ENCODE results near the gene HCFC1.

HCFC1 gene

GRCh38 chrX:153974726-153975286, 3.2 kb upstream of the HCFC1 start:
- no peak for DNase-seq

GRCh38 chrX:153974003-153974725, 2.5 kb upstream of the HCFC1 start:
- peak in 1 of 56 donors; percentile 6 for DNase-seq

GRCh38 chrX:153973127-153974002, 1.7 kb upstream of the HCFC1 start:
- DNase-seq = no peak

- DNase-seq = peak in 54 of 56 donors; percentile 25 to 92 (median 74)
These were observed 929 bp upstream of the HCFC1 start, which contains the start of gene TMEM187 for GRCh38 chrX:153972368-153973126. TSS of gene TMEM187 (plus strand) at chrX:153972754. CDS start at chrX:153982063, 9,309 bp downstream.

DNA sequence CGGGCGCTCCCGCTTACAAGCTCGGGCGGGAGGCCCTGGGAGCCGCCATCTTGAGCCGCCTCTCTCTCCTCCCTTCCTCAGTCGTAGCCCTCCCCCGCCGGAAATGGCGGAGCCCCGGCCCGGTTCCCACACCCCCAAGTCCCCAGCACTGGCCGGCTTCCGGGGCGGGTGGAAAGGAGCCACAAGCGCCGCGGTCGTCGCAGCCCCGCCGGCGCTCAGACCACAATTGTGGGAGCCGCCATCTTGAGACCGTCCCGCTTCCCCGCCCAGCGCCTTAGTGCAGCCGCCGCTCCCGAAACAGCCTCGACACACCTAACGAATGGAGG, 531 bp downstream of the HCFC1 start:
- peak in 55 of 56 donors; percentile 8 to 93 (median 81) for DNase-seq

DNA sequence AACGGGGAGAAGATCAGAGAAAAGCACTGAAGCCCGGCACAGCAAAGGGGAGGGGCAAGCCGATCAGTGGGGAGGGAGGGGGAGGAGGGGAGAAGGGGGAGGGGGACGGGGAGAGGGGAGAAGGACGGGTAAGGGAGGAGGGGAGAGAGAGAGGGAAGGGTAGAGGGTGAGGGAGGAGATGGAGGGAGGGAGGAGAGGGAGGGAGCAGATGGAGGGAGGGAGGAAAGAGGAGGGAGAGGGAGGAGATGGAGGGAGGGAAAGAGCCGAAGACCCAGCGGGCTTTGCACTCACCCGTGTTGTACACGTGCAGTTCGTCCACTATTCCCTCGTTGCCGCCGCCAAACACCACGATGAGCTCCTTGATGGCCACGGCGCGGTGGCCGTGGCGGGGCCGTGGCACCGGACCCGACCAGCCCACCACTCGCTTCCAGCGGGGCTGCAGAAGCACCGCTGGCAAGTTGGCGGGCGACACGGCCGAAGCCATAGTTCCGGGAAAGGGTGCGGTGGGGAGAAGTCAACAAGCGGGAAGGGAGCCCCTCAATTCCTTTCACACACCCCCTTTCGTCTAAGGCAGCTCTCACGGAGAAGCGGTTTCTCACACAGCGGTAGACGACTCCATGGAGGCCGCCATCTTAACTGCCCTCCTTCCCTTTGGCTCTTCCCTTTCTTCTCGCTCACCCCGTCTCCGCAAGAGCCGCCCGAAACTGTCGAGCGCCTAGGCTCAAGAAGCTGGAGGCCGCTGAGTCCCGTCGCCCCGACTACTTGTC, 1.1 kb downstream of the HCFC1 start:
- peak in 39 of 56 donors; percentile 14 to 86 (median 62) for DNase-seq

GRCh38 chrX:153969904-153970356, 1.7 kb downstream of the HCFC1 start:
- DNase-seq = peak in 38 of 56 donors; percentile 14 to 77 (median 54)

- DNase-seq = peak in 4 of 56 donors; percentile 30 to 50 (median 37)
These were observed 2.3 kb downstream of the HCFC1 start for GRCh38 chrX:153969125-153969903.

- DNase-seq = peak in 19 of 56 donors; percentile 9 to 44 (median 25)
These were observed 2.9 kb downstream of the HCFC1 start for GRCh38 chrX:153968754-153969124.

GRCh38 chrX:153968255-153968654, 3.4 kb downstream of the HCFC1 start:
- no peak for DNase-seq

DNA sequence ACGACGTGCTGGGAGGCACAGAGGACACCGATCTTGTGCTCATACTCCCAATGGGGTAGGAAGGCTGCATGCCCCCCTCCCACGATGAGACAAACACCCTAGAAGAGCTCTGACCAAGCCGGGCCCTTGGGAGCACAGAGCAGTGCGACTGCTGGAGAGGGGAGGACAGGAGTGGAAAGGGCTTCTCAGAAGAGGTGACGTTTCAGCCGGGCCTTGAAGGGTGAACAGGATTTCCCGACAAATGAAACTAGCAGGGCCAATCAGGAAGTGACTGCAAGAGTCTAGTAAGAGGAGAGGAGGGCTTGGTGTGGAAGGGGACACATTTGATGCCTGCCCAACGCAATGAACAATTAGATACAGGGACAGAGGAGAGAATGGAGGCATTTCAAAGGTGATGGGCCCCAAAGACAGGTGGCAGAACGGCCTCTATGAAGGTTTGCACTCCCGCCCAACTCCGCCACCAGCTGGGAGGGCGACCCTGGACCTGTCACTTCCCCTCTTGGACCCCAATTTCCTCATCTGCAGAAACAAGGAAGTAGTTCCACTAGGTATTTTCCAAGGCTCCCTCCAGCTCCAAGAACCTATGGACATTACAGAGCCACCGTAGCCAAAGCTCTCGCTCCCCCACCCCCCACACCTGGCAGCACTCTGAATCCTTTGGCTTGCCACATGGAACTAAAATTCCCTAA, 3.9 kb downstream of the HCFC1 start:
- DNase-seq = no peak

- DNase-seq = peak in 14 of 56 donors; percentile 8 to 55 (median 31)
These were observed 4.6 kb downstream of the HCFC1 start for GRCh38 chrX:153966841-153967535.

DNA sequence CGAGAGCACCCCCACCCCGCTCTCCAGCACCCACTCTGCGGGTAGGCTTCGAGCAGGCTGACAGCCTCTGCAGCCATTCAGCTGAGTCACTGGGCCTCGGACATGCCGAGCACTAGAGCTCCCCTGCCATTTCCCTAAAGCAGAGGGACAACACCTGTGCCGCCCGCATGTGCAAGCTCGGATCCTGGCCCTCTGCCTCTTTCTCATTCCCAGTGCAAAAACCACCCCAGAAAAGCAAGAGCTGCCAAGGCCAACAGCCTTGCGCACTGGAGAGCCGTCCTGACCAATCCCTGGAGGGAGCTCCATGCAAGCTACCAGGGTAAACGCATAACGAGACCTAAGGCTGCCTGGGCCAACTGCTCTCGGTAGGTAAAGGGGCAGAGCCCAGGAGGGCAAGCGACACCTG, 5.3 kb downstream of the HCFC1 start:
- DNase-seq = peak in 11 of 56 donors; percentile 11 to 35 (median 18)

GRCh38 chrX:153965406-153965805, 6.2 kb downstream of the HCFC1 start:
- no peak for DNase-seq

GRCh38 chrX:153964105-153964504, 7.5 kb downstream of the HCFC1 start:
- no peak for DNase-seq

DNA sequence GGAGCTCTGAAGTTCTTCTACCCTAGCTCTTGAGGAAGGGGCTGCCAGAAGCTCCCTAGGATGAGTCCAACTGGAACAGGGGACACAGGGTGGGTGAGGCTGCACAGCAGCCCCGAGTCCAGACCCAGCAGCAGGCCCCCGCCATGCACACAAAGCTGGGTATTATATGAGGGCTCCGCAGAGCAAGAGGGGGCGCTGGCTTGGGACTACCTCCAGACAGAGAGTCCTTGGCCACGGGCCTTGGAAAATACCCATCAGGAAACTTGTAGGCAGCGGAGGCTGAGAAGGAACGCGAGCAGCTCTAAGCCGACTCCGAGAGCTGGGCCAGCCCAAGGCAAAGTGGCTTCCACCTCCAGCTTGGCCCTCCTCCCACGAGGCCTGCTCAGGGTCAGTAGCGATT, 8.1 kb downstream of the HCFC1 start:
- peak in 5 of 56 donors; percentile 5 to 41 (median 10) for DNase-seq

DNA sequence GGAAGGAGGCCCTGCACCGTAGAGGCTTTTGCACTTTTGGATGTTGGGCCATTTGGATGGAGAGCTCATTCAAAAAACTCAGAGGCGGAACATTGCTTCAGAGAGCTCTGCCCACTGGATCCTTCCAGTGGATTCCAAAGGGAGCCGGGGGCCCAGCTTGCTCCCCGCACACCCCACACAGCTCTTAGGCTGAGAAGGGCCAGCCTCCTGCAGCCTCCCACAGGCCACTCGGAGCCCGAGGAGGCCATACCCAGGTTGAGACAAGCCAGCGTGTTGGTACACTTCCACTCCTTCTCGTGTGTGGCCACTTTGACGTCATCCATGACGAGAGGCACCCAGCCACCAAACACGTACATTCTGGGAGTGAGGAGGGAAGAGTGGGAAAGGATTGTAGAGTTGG, 10.3 kb downstream of the HCFC1 start:
- DNase-seq = no peak

DNA sequence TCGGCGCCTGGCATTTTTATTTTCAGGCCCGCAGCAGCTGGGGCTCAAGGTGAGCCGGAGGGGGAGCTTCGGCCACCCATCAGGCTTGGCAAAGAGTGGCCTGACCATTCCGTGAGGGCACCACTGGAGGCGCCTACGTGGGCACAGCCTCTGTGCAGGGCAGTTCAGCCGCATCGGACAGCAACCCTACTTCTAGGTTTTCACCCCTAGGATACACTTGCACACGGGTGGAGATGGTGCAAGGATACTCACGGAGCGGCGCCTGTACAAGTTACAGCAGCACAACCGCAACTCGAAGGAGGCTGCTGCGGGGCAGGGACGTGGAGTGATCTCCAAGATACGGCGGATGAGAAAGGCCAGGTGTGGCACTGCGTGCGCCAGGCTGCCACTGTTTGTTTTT, 10.8 kb downstream of the HCFC1 start:
- no peak for DNase-seq

All from nucleus accumbens (tissue), 56 donors.